NCI-H446 (cell line): ENCODE measurements around the gene DLGAP4.

Source experiments
- DNase-seq, 2 experiments: peaks; one replicate each; lab custom pipeline; 2025; lab: John Stamatoyannopoulos, UW

The DLGAP4 gene

DNA sequence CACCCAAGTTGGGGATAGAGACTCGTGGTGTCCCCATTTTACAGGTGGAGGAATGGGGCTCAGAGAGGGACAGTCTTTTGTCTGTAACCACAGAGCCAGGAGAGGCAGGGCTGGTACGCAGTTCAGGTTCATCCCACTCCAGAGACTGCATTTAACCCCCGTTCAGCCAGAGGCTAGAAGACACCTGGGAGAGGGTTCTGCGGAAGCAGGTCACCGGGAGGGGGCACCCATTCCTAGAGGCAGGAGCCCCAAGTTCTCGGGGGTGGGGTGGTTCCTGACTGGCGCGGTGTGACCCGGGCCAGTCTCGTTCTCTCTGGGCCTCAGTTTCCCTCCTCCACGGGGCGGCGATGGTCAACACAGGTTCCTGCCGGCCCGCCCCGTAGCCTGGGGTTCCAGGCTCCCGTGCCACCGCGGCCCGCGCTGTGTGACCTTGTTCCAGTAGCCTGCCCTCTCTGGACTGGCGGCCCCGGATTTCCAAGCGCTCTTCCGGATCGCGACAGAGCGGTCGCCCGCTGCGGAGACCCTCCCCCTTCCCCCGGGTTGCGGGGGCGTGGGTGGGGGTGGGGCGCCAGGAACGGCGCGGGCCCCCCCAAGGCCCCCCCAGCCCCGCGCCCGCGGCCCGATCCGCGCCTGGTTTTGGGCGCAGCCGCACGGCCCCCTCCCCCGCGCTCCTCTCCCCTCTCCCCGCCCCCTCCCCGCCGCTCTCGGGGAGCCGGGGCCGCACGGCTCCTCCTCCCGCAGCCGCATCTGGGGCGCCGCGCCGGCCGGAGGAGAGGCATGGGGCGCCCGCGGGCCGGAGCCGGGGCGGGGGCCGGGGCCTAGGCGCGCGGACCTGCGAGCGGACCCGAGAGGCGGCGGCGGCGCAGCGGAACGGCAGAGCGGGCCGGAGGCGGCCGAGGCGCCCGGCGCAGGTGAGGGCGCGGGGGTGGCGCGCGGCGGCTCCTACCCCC lies at the start of gene DLGAP4:
Gene DLGAP4 (plus strand): TSS at position 738 of the 950 bp plus-strand sequence. CDS start 125,379 bp downstream, outside the sequence.
- DNase-seq = no peak

GRCh38 chr20:36259177-36260061 lies 46.7 kb upstream of the DLGAP4 start:
- no peak for DNase-seq

DNA sequence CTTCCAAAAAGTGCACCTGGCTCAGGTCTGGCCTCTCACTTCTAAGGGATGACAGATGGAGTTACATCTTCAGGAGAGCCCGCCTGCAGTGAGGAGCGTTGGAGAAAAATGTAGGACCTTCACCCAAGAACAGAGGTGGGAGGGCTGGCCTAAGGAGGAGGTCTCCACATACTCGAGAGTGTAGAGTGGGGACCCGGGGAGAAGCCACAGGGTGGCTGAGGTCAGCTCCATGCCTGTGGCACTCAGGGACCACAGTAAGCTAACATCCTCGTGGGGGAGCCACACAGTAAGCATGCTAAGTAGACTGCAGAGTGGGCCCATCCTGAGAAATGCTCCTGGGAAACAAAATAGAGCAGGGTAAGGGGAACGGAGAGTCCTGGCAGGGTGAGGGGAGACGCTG lies 45.8 kb upstream of the DLGAP4 start:
- DNase-seq = no peak

GRCh38 chr20:36261389-36262105 lies 44.6 kb upstream of the DLGAP4 start:
- DNase-seq = no peak

- no peak for DNase-seq
Observed at GRCh38 chr20:36262440-36262839, 43.7 kb upstream of the DLGAP4 start.

DNA sequence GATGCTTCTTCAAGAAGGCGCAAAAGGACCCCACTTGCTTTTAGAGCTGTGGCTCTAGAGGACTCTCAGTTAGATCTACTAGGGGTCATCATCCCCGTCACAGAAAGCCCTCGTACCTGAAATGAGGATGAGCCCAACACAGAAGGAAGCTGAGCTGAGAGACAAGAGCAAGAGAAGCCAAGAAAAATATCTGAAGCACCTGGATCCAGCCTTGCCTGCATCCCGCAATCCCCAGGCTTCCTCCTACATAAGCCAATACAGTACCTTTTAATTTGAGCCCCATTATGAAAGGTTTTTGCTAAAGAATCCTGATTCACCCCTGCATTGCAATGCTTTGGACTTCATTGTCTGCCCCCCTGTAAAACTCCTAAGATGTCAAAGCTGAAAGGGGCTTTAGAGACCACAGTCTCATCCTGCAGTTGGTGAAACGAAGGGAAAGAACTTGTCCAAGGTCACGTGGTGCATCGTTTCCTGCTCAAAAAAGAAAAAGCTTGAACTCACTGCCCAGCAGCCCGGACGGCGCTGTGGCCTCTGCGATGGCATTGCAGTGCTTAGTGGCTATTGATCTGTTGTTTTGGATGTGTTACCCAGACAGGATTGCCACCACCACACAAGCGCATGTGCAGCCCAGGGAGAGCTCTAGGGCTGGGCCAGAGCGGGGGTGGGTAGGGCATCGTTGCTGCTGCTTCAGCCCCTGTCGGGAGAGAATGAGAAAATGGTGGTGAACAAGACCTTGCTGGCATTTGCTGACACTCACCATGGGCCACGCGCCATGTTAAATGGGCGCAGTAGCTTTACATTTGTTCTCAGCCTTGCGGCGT lies 41.5 kb upstream of the DLGAP4 start:
- no peak for DNase-seq

- no peak for DNase-seq
Observed at GRCh38 chr20:36266189-36266588, 40.0 kb upstream of the DLGAP4 start.

GRCh38 chr20:36267605-36268381 lies 38.3 kb upstream of the DLGAP4 start:
- no peak for DNase-seq

DNA sequence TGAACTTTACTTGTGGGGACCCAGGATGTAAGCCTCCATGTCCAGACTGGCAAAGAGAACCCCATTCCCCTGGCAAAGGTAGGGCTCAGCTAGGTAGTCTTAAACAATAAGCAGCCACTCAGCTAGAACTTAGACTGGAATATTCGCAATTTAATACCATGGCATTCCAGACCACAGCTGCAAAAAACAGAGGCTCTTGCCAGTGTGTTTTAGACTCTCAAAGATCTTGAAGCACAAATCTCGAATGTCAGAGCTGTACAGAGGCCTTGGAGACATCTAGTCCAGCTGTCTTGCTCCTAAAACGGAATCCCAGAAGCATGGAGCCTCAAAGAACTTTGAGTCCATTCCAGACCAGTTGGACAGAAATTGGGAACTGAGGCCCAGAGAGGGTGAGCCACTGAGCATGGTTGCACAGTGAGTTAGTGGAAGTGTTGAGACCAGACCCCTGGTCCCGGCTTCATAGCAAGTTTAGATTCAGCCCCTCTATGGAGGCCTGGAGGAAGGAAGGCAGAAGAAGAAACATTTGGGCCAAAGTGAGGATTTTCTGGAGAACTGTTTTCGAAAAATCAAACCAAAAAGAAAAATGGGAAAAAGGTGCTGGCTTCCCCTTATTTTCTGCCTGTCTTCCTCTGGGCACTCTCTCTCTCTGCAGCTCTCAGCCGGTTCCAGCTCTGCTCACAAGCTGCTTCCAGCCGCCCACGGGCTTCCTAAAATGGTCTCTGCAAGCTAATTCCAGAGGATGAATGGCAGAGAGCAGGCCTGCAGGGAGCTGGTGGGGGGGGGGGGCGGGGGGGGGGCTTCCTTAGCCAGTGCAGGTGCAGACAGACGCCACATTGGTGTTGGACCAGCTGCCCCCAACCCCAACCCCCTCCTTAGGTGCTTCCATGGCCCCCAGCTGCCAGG lies 37.4 kb upstream of the DLGAP4 start:
- DNase-seq = no peak

GRCh38 chr20:36269507-36269906 lies 36.6 kb upstream of the DLGAP4 start:
- DNase-seq = no peak

DNA sequence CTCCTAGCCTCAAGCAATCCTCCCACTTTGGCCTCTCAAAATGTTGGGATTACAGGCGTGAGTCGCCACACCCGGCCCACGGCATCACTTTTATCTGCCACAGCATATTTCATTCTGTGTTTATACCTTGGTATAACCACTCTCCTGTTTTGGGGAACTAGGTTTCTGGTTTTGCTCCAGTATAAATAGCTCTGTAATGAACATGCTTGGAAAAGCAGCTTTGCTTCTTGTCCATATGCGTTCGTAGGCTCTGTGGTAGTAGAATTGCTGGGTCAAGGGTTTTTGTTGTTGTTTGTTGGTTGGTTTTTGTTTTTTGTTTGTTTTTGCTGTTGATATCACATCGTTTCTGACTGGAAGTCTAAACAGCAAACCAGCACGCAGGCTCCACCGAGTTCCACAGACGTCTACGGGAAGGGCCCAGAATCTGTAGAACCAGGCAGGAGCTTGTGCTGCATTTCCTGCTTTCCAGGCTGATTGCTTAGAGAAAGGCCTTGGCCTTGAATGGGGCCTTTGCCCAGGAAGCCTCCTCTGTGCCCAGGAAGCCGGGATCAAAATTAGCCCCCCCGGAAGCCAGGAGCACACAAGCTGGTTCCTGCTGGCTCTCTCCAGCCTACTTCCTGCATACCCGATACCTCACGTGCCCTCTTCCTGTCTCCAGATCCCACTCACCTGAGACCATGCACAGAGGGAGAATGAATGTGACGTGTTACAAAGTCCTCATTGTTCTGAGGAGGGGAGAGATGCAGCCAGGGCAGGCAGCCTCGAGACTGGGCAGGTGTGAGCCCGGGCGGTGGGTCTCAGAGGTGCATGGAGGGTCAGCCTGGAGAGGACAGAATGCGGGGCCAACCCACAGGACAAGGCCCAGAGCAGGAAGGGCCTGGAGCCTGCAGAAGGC lies 35.1 kb upstream of the DLGAP4 start:
- DNase-seq = no peak

DNA sequence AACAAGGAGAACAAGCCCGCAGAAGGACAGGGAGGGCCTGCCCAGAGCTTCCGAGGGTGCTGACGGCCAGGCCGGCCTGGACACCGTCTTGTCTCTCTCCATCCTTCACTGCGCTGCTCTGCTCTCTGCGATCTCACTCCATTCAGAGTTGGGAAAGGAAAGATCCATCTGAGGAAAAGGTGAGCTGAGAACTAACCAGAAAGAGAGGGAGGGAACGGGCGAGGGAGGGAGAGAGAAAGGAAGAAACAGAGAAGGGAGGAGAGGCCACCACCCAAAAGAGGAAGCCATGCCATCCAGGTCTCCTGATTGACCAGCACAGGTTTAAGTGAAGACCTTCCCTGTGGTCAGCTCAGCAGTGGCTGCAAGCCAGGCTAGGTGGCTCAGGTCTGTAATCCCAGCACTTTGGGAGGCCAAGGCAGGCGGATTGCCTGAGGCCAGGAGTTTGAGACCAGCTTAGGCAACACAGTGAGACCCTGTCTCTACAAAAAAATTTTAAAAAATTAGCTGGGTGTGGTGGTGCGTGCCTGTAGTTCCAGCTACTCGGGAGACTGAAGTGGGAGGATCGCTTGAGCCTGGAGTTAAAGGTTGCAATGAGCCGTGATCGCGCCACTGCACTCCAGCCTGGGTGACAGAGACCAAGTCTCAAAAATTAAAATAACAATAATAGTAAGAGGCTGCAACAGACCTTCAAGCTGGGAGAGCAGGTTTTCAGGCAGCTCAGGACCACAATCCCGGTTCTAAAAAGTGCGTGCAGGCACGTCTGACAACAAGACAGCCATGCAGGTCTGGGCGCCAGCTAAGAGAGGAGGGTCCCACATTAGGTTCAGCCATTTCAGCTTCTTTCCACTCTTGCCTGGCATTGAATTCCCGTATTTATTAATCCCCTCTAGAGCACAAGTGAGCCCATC lies 34.2 kb upstream of the DLGAP4 start:
- no peak for DNase-seq

DNA sequence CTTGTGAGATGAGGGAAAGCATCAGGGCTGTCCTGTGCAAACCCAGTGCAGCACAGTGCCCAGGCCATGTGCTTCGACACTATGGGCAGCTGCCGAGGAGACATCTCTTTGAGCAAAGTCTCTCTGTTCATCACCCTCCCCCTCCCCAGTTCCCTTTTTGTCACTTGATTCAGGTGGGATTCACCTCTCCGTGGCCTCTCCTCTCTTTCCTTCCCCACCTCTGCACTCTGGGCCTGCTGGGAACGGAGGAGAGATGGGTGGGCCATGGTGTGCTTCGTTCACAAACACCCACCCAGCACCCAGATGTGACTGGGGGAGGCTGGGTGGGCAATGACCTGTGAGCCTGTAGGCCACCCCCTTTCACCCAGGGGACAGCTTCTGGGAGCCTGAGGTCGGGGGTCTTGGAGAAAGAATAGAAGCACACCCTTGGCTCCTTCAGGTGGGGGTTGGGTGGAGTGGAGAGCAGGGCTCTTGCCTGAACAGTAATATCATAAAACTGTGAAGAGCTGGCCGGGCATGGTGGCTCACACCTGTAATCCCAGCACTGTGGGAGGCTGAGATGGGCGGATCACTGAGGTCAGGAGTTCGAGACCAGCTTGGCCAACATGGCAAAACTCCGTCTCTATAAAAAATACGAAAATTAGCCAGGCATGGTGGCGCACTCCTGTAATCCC lies 33.5 kb upstream of the DLGAP4 start:
- DNase-seq = no peak

DNA sequence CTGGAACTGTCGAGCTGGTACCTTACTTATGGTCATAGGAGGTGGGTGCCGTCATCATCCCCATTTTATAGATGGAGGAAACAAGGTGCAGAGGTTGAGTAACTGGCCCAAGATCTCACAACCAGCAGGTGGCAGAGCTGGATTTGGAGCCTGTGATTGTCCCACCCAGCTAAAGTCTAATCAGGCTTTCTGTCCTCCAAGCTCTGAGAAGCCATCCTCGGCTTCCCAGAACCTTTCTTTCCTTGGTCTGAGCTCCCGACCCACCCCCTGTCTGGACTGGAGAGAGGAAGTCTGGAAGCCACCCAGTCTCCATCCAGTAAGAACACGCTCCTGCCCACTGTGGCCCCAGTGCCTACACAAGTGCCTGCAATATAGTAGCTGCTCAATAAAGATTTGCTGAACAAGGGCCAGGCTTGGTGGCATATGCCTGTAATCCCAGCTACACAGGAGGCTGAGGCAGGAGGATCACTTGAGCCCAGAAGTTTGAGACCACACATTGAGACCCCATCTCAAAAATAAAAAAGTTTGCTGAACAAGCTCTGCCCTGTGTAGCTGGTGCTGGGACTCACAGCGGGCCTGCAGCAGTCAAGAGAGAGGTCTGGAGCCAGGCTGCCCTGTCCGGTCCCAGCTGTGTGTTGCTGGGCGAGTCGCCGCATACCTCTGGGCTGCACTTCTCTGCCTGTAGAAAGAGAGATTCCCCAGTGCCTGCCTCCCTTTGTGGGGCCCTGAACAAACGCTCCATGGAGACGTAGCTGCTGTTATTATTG lies 32.5 kb upstream of the DLGAP4 start:
- DNase-seq = no peak

- no peak for DNase-seq
Observed at GRCh38 chr20:36274181-36274841, 31.8 kb upstream of the DLGAP4 start.
